ENCODE data around the gene PTH1R.

Gene PTH1R

GRCh38 chr3:46835054-46835453 lies 42.5 kb upstream of the PTH1R start:
- in situ Hi-C loops (cut with HindIII; ENCODE audit: low sequenced_read_pairs): no loop called here
- no peak overlapping the region for H3K4me3 ChIP-seq (ENCODE audit: low read depth, low read length)
- no peak for DNase-seq (ENCODE audit: low read depth)
- no peak for TF ChIP-seq CTCF (IDR thresholded peaks at IDR 0.05; ENCODE audit: low read depth, low read length, missing control alignments)

GRCh38 chr3:46835491-46835890 lies 42.0 kb upstream of the PTH1R start:
- no peak for DNase-seq (ENCODE audit: low read depth)
- in situ Hi-C loops (cut with HindIII; ENCODE audit: low sequenced_read_pairs): no loop called here
- no peak overlapping the region for H3K4me3 ChIP-seq (ENCODE audit: low read depth, low read length)
- TF ChIP-seq CTCF (IDR thresholded peaks at IDR 0.05; ENCODE audit: low read depth, low read length, missing control alignments): no peak

GRCh38 chr3:46838301-46838700 lies 39.2 kb upstream of the PTH1R start:
- TF ChIP-seq CTCF (IDR thresholded peaks at IDR 0.05; ENCODE audit: low read depth, low read length, missing control alignments): no peak
- DNase-seq (ENCODE audit: low read depth): no peak
- in situ Hi-C loops (cut with HindIII; ENCODE audit: low sequenced_read_pairs): no loop called here
- H3K4me3 ChIP-seq (ENCODE audit: low read depth, low read length): no peak overlapping the region

- H3K4me3 ChIP-seq (ENCODE audit: low read depth, low read length): no peak overlapping the region
- DNase-seq (ENCODE audit: low read depth): no peak
- in situ Hi-C loops (cut with HindIII; ENCODE audit: low sequenced_read_pairs): no loop called here
- TF ChIP-seq CTCF (IDR thresholded peaks at IDR 0.05; ENCODE audit: low read depth, low read length, missing control alignments): no peak
Measured at GRCh38 chr3:46840491-46840890, 37.0 kb upstream of the PTH1R start.

GRCh38 chr3:46843508-46843907 lies 34.0 kb upstream of the PTH1R start:
- no peak for DNase-seq (ENCODE audit: low read depth)
- TF ChIP-seq CTCF (IDR thresholded peaks at IDR 0.05; ENCODE audit: low read depth, low read length, missing control alignments): no peak
- no peak overlapping the region for H3K4me3 ChIP-seq (ENCODE audit: low read depth, low read length)
- in situ Hi-C loops (cut with HindIII; ENCODE audit: low sequenced_read_pairs): no loop called here

- DNase-seq (ENCODE audit: low read depth): no peak
- no peak overlapping the region for H3K4me3 ChIP-seq (ENCODE audit: low read depth, low read length)
- TF ChIP-seq CTCF (IDR thresholded peaks at IDR 0.05; ENCODE audit: low read depth, low read length, missing control alignments): no peak
- in situ Hi-C loops (cut with HindIII; ENCODE audit: low sequenced_read_pairs): no loop called here
Measured at GRCh38 chr3:46844397-46844796, 33.1 kb upstream of the PTH1R start.

GRCh38 chr3:46844881-46845312 lies 32.6 kb upstream of the PTH1R start:
- DNase-seq (ENCODE audit: low read depth): no peak
- H3K4me3 ChIP-seq (ENCODE audit: low read depth, low read length): no peak overlapping the region
- TF ChIP-seq CTCF (IDR thresholded peaks at IDR 0.05; ENCODE audit: low read depth, low read length, missing control alignments): no peak
- in situ Hi-C loops (cut with HindIII; ENCODE audit: low sequenced_read_pairs): no loop called here
